CD4-positive, alpha-beta memory T cell (primary cell): ENCODE data around the gene COL18A1. TPM values are rescaled to one million over a fixed set of nuclear protein-coding genes. Genes with fewer than 3 reads are reported as not detected.

Source experiments
- CTCF ChIA-PET: fragments of 350-600 bp; sonication (Branson Sonifier 250); formaldehyde crosslinking; loops from one replicate; lab custom pipeline; 2021; ENCODE audit warnings: inconsistent platforms; ENCODE audit not compliant: partially characterized antibody; lab: Charles Lee
- POLR2A ChIA-PET: fragments of 350-600 bp; sonication (Branson Sonifier 250); formaldehyde crosslinking; loops from one replicate; lab custom pipeline; 2021; ENCODE audit not compliant: partially characterized antibody; lab: Charles Lee
- DNase-seq, 5 donors: peaks; one replicate each; pipeline versions ENCODE4 v3.0.0 to v3.0.0-alpha.2; 2020 to 2022; ENCODE audit warnings: mixed read lengths in 1 of 5
- H3K27ac ChIP-seq: one replicate; pipeline ENCODE4 v1.7.0; 2013; ENCODE audit warnings: low read depth, low read length
- H3K27me3 ChIP-seq: 2 replicates; pipeline ENCODE4 v1.7.0; 2013; ENCODE audit warnings: mild to moderate bottlenecking, low read length, moderate library complexity; ENCODE audit not compliant: insufficient read depth
- H3K36me3 ChIP-seq: 2 replicates; pipeline ENCODE4 v1.7.0; 2013; ENCODE audit warnings: mild to moderate bottlenecking, low read length, moderate library complexity; ENCODE audit not compliant: insufficient read depth
- H3K4me1 ChIP-seq: 2 replicates; pipeline ENCODE4 v1.7.0; 2013; ENCODE audit warnings: mild to moderate bottlenecking, low read length, moderate library complexity; ENCODE audit not compliant: insufficient read depth
- H3K4me3 ChIP-seq, 2 donors: one replicate each; pipeline ENCODE4 v1.7.0; 2013; ENCODE audit warnings: low read length in 2 of 2, mild to moderate bottlenecking in 1 of 2
- H3K9me3 ChIP-seq, 2 donors: one replicate each; pipeline ENCODE4 v1.7.0; 2013; ENCODE audit warnings: low read length in 2 of 2, control low read depth in 1 of 2; ENCODE audit not compliant: control insufficient read depth in 1 of 2
- H3K27ac Mint-ChIP-seq, 7 donors: one replicate each; pipeline ENCODE4 v1.8.0; 2020 to 2021; ENCODE audit warnings: mixed read lengths in 7 of 7, mild to moderate bottlenecking in 6 of 7, inconsistent platforms in 3 of 7, moderate library complexity in 3 of 7
- H3K27me3 Mint-ChIP-seq, 2 donors: one replicate each; pipeline ENCODE4 v1.8.0; 2020 to 2021; ENCODE audit warnings: mixed read lengths in 2 of 2
- H3K36me3 Mint-ChIP-seq, 2 donors: one replicate each; pipeline ENCODE4 v1.8.0; 2020 to 2021; ENCODE audit warnings: mixed read lengths in 2 of 2, inconsistent platforms in 1 of 2, mild to moderate bottlenecking in 1 of 2
- H3K4me1 Mint-ChIP-seq, 4 donors: one replicate each; pipeline ENCODE4 v1.8.0; 2020 to 2021; ENCODE audit warnings: mixed read lengths in 4 of 4, mild to moderate bottlenecking in 1 of 4
- H3K4me3 Mint-ChIP-seq, 8 donors: one replicate each; pipeline ENCODE4 v1.8.0; 2020 to 2021; ENCODE audit warnings: mixed read lengths in 8 of 8, mild to moderate bottlenecking in 7 of 8, moderate library complexity in 6 of 8, inconsistent platforms in 3 of 8
- H3K9me3 Mint-ChIP-seq, 8 donors: one replicate each; pipeline ENCODE4 v1.8.0; 2020 to 2021; ENCODE audit warnings: mixed read lengths in 8 of 8, mild to moderate bottlenecking in 5 of 8, inconsistent platforms in 3 of 8, moderate library complexity in 1 of 8
- intact Hi-C: fragments of 100-400 bp; cut with micrococcal nuclease; formaldehyde crosslinking; loops from one replicate; pipeline ENCODE4 v1.15.1; 2023
- polyA plus RNA-seq, 2 donors: library from polyadenylated mRNA; unstranded; fragments of 300-500 nt; fragmentation: Illumina TruSeq; gene quantifications; one replicate each; pipeline ENCODE4 v1.2.3, GENCODE V29; 2021
- total RNA-seq, 2 experiments: library from RNA; stranded (reverse); gene quantifications; one replicate each; pipeline ENCODE4 v1.2.3, GENCODE V29; 2021

Gene COL18A1
- total and polyA plus RNA-seq, 4 experiments from 2014 or later = 0.43 to 4.5 (median 3.8) TPM

GRCh38 chr21:45481566-45481965, 76.6 kb downstream of the COL18A1 start:
- Mint-ChIP-seq H3K4me3 (no peak overlapping the region), H3K27me3 (no peaks in the 10 kb centered on the region), H3K36me3 (no peaks in the 10 kb centered on the region), H3K9me3 (peaks cover 0 to 4% (median 0%) of the 10 kb centered on the region in 8 donors), H3K27ac (peak overlapping the region in 1 of 7 donors; percentile 47), H3K4me1 (peaks cover 25 to 38% (median 31%) of the 10 kb centered on the region in 4 donors)
- intact Hi-C loops = no loop called here
- no peak overlapping the region for H3K27ac ChIP-seq
- ChIA-PET POLR2A (no interaction called here), CTCF (no interaction called here)
- H3K36me3 ChIP-seq = no peaks in the 10 kb centered on the region
- H3K4me1 ChIP-seq = peaks cover 38% of the 10 kb centered on the region
- DNase-seq = no peak
- H3K27me3 ChIP-seq = no peaks in the 10 kb centered on the region
- no peak overlapping the region for H3K4me3 ChIP-seq
- H3K9me3 ChIP-seq = no peaks in the 10 kb centered on the region

DNA sequence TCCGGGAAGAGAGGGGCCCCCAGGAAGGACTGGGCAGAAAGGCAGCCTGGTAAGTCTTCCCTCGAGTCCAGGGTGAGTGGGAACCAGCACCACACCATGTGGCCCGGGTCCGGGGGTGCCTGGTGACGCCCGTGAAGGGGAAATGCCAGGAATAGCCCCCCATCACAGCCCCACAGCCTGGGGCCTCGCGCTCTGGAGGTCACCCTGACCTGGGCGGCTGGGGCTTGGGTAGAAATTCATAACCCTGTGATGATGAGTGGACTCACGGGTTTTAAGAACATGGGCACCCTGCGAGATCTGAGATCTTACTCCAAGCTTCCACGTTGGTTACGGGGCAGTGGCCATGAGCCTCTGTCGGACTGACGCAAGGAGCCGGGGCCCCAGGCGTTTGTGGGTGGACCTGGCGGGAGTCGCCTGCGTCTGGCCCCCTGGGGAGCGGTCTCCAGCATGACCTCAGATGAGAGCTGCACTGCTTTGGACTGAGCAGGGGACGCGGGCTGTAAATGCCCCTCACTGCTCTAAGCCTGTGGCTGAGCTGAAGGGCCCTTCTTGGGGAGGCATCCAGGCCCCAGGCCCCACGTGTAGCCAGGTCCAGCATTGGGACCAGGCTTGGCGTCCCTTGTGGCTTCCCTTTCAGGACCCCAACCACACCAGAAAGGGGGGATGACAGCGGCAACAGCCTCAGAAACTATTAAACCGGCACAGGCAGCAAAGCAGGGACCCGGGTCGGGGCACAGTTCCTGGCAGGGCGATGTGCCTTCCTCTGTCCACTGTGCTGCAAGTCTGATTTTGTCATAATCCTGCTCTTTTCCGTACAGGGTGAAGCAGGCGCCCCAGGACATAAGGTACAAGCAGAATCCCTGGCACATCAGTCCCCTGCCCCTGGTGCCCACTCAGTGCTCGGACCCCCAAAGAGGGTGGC, 77.3 kb downstream of the COL18A1 start:
- no peak for DNase-seq
- Mint-ChIP-seq H3K4me1 (peaks cover 23 to 35% (median 28%) of the 10 kb centered on the region in 4 donors), H3K36me3 (no peaks in the 10 kb centered on the region), H3K27ac (peak overlapping the region; percentile 55 to 96 (median 92)), H3K9me3 (peaks cover 0 to 2% (median 0%) of the 10 kb centered on the region in 8 donors), H3K4me3 (peak overlapping the region in 7 of 8 donors; percentile 65 to 88 (median 73)), H3K27me3 (no peaks in the 10 kb centered on the region)
- POLR2A ChIA-PET = interaction anchor here (1.1 to 1.9 kb wide), 4 partner anchors 9 to 404 kb away, joined by 3 to 6 read pairs (median 6); no protein-coding TSS in a partner anchor
- Histone ChIP-seq H3K36me3 (no peaks in the 10 kb centered on the region), H3K9me3 (no peaks in the 10 kb centered on the region), H3K27ac (peak overlapping the region; percentile 23), H3K4me3 (no peak overlapping the region), H3K4me1 (peaks cover 35% of the 10 kb centered on the region), H3K27me3 (no peaks in the 10 kb centered on the region)
- intact Hi-C loops = no loop called here
- CTCF ChIA-PET = interaction anchor here (1.2 to 1.3 kb wide), 2 partner anchors 113 to 115 kb away, joined by 3 to 5 read pairs; no protein-coding TSS in a partner anchor

DNA sequence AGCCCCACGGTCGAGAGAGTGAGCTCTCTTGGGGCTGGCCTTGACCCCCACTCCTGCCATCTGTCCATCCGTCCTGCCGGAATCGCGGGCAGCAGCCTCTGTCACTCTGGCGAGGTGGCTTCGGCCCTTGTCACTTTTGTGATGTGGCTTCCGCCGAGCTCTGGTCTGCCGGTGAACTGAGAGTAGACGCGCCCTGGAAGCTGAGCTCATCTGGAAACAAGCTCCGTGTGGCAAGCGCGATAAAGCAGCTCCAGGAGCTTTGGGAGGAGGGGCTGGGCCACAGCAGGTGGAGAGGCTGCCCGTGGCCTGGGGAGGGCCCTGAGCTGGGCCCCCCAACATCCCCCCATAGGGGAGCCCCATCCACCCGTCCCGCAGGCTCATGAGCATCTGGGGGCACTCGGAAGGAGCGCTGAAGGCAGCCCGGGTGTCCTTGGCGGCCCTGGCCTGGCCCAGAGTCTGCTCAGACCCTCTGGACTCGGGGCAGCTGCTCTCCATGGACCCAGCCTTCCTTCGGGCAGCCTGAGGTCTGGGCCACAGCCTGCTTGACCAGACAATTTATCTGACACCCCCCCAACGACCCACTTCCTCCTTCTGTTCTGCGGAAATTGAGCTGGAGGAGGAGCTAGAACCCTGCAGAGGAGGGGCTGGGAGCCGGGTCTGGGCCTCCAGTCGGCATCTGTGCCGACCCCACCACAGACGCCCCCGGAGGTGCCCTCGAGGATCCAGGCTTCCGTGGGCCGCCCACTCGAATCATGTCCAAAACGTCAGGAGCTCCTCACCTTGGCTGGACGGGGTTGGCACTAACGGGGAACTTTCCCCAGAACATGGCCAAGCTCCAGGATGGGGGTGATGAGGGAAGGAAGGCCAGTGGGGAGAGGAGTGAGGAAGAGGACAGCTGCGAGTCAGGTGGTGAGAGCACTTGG, 78.2 kb downstream of the COL18A1 start:
- Mint-ChIP-seq H3K9me3 (peaks cover 0 to 2% (median 0%) of the 10 kb centered on the region in 8 donors), H3K36me3 (no peaks in the 10 kb centered on the region), H3K4me3 (peak overlapping the region; percentile 59 to 88 (median 73)), H3K4me1 (peaks cover 20 to 31% (median 25%) of the 10 kb centered on the region in 4 donors), H3K27me3 (no peaks in the 10 kb centered on the region), H3K27ac (peak overlapping the region; percentile 55 to 96 (median 92))
- intact Hi-C loops = no loop called here
- Histone ChIP-seq H3K27me3 (no peaks in the 10 kb centered on the region), H3K4me1 (peaks cover 26% of the 10 kb centered on the region), H3K9me3 (no peaks in the 10 kb centered on the region), H3K27ac (peak overlapping the region; percentile 23), H3K36me3 (no peaks in the 10 kb centered on the region), H3K4me3 (no peak overlapping the region)
- ChIA-PET CTCF (interaction anchor here (1.2 to 1.3 kb wide), 2 partner anchors 112 to 114 kb away, joined by 3 to 5 read pairs; no protein-coding TSS in a partner anchor), POLR2A (interaction anchor here (0.6 to 1.9 kb wide), 5 partner anchors 9 to 403 kb away, joined by 3 to 6 read pairs (median 5); no protein-coding TSS in a partner anchor)
- DNase-seq = peak in 4 of 5 donors; percentile 24 to 31 (median 28)

DNA sequence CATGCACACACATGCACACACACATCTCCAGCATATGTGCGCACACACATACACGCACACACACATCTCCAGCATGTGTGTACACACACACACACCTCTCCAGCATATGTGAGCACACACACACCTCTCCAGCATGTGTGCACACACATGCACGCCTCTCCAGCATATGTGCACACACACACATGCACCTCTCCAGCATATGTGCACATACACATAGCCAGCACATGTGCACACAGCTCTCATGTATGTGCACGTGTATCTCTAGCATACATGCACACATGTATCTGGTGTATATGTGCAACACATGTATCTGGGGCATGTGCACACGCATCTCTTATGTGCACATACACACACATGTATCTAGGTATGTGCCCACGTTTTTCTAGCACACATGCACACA, 79.4 kb downstream of the COL18A1 start:
- Mint-ChIP-seq H3K9me3 (peaks cover 0 to 2% (median 0%) of the 10 kb centered on the region in 8 donors), H3K4me3 (peak overlapping the region in 3 of 8 donors; percentile 4 to 37 (median 31)), H3K27me3 (no peaks in the 10 kb centered on the region), H3K4me1 (peaks cover 10 to 20% (median 14%) of the 10 kb centered on the region in 4 donors), H3K27ac (peak overlapping the region in 5 of 7 donors; percentile 28 to 80 (median 32)), H3K36me3 (no peaks in the 10 kb centered on the region)
- Histone ChIP-seq H3K4me1 (peaks cover 14% of the 10 kb centered on the region), H3K4me3 (no peak overlapping the region), H3K9me3 (no peaks in the 10 kb centered on the region), H3K27me3 (no peaks in the 10 kb centered on the region), H3K27ac (no peak overlapping the region), H3K36me3 (no peaks in the 10 kb centered on the region)
- CTCF ChIA-PET = no interaction called here
- intact Hi-C loops = no loop called here
- no peak for DNase-seq
- POLR2A ChIA-PET = no interaction called here

DNA sequence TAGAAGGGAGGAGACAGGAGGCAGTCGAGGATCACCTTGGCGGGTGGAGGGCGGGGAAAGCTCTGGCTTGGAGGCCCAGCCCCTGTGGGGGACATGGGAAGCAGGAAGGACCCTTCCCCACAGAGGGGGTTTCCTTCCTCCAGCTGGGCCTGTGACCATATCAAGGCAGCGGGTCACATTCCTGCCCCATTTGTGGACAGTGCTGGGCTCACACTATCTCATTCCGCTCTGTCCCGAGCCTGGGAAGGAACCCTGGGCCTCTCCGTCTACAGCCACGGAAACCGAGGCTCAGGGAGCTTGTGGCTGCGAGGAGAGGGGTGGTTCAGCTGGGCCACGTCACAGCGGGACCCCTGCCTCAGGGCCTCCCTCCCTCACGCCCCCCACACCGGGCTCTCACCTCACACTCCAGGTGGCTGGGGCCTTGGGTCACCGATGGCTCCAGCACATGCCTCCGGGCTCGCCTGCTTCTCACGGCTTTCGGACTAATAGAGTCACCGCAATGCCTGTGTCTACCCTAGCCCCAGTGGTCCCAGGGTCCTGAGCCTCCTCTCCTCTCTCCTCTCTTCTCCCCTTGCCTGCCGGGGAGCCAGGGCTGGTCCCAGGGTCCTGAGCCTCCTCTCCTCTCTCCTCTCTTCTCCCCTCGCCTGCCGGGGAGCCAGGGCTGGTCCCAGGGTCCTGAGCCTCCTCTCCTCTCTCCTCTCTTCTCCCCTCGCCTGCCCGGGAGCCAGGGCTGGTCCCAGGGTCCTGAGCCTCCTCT, 80.9 kb downstream of the COL18A1 start:
- ChIA-PET CTCF (no interaction called here), POLR2A (no interaction called here)
- no peak for DNase-seq
- Histone ChIP-seq H3K4me1 (peaks cover 7% of the 10 kb centered on the region), H3K27me3 (no peaks in the 10 kb centered on the region), H3K36me3 (no peaks in the 10 kb centered on the region), H3K27ac (no peak overlapping the region), H3K9me3 (no peaks in the 10 kb centered on the region), H3K4me3 (no peak overlapping the region)
- H3K9me3 Mint-ChIP-seq = peaks cover 0 to 2% (median 0%) of the 10 kb centered on the region in 8 donors
- no peak overlapping the region for H3K4me3 Mint-ChIP-seq
- peaks cover 7 to 14% (median 11%) of the 10 kb centered on the region in 4 donors for H3K4me1 Mint-ChIP-seq
- no peaks in the 10 kb centered on the region for H3K36me3 Mint-ChIP-seq
- intact Hi-C loops = no loop called here
- no peaks in the 10 kb centered on the region for H3K27me3 Mint-ChIP-seq
- no peak overlapping the region for H3K27ac Mint-ChIP-seq

DNA sequence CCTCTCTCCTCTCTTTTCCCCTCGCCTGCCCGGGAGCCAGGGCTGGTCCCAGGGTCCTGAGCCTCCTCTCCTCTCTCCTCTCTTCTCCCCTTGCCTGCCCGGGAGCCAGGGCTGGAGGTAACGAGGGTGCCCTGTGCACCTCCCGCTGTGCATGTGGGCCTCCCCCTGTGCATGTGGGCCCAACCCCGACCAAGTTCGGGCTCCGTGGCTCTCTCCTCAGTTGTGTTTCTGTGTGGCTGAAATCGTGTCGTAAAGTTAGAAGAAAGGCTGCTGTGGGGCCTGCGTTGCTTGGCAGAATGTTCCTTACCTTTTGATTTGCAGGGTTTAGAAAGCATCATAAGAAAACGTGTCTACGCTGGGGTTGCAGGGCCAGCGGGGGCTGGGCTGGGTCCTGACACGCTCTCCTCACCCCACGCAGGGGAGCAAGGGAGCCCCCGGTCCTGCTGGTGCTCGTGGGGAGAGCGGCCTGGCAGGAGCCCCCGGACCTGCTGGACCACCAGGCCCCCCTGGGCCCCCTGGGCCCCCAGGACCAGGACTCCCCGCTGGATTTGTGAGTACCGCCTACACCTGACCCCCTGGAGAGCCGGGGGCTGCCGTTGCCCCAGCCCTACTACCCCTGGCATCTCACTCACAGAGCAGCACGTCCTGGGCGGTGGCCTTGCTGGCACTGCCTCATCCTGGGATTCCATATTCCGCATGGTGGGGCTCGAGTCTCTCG, 81.6 kb downstream of the COL18A1 start:
- DNase-seq = no peak
- Histone ChIP-seq H3K4me3 (no peak overlapping the region), H3K36me3 (no peaks in the 10 kb centered on the region), H3K27me3 (no peaks in the 10 kb centered on the region), H3K27ac (no peak overlapping the region), H3K4me1 (peaks cover 7% of the 10 kb centered on the region), H3K9me3 (no peaks in the 10 kb centered on the region)
- intact Hi-C loops = no loop called here
- H3K9me3 Mint-ChIP-seq = peaks cover 0 to 2% (median 0%) of the 10 kb centered on the region in 8 donors
- no peak overlapping the region for H3K27ac Mint-ChIP-seq
- no peak overlapping the region for H3K4me3 Mint-ChIP-seq
- ChIA-PET CTCF (no interaction called here), POLR2A (no interaction called here)
- H3K4me1 Mint-ChIP-seq = peaks cover 7 to 14% (median 11%) of the 10 kb centered on the region in 4 donors
- H3K27me3 Mint-ChIP-seq = no peaks in the 10 kb centered on the region
- no peaks in the 10 kb centered on the region for H3K36me3 Mint-ChIP-seq
